Measurements from ENCODE around the gene MALRD1.

GRCh38 chr10:19226025-19226424 is 177.4 kb downstream of the MALRD1 start:
- TF ChIP-seq CTCF (IDR thresholded peaks at IDR 0.05) (no peak), POLR2A (IDR thresholded peaks at IDR 0.05) (no peak)

Data from uterus (tissue), 2 donors.